Stimulated activated CD4-positive, alpha-beta T cell treated with anti-CD3 and anti-CD28 coated beads, Interleukin-4, amount 100 ng/mL, for 4 hours (primary cell): ENCODE measurements around the gene ACSL3.
"Not testable (repeated sequence)": the region's sequence is repeated elsewhere in the genome, so short reads cannot be mapped to it uniquely, and the experiment has no call there.

Experiments used
- DNase-seq, 2 experiments: peaks; one replicate each; pipeline ENCODE4 v3.0.0-alpha.2; 2020

ACSL3 gene

DNA sequence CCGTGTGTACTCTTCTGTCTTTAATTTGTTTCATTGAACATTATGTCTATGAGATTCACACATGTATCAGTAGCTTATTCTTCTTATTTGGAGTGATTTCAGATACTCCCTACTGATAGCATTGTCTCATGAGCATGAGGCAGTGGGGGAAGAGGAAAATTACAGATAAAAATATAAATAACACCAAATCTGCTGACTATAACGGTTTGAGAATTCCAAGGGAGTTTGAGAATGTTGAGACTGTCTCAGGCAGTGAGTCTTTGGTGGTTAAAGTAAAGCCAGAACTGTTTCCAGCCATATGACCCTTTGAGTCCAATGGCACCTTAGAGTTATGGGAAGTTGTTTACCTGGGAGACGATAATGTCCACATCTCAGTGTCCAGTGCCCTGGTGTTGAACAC lies 118.6 kb downstream of the ACSL3 start:
- DNase-seq, result no peak

DNA sequence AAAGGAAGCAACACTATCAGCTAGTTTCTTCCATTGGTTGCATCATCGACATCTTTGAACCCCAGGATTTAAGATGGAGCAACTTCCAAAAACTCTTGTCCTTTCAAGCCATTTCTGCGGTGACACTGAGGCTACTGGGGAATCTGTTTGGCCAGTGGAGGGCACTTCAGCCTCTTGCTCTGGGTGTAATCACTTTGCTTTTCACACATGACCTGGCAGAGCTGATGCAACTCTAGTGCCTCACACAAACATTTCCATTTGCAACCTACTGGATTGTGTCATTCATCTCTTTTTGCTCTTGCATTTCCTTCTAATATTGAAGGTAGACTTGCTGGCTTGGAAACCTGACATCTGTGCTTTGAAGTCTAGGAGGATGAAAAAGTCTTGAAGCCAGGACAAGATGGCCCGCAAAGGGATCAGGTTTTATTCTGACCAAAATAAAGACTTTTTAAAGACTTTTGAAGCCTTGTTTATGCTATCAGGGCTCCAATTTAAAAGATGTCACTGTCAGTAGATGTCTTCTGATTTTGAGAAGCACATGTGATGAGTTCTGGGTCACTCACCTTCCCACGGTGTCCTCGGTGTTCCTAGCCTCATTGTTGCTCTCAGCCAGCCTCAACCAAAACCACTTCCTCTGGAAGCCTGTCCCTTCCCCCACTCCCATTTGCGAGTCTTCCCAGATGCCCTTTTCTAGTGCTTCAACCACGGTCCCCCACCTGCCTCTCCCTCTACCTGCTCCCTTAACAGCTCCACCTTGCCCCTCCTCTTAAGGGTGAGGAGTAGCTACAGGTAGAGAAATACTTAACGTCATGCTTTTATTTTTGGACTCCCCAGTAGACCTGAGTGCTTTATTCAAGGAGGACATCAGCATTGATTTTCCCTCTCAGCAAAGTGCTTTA lies 121.4 kb downstream of the ACSL3 start:
- no peak for DNase-seq

DNA sequence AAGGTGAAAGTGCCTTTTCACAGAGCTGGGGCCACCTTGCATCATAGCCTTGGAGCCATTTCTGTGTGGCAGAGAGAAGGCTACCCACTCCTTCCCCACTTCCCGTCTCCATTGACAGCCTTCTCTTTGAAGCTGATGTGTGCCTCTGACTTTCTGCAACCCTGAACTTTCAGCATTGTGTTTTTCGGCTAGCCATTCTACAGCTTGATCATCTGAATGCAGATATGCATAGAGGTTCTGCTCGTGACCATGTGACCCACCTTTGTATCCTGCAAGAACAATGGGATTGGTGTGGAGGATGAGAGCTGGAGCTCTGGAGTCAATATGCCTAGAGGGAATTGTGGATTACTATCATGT lies 122.1 kb downstream of the ACSL3 start:
- no peak for DNase-seq

DNA sequence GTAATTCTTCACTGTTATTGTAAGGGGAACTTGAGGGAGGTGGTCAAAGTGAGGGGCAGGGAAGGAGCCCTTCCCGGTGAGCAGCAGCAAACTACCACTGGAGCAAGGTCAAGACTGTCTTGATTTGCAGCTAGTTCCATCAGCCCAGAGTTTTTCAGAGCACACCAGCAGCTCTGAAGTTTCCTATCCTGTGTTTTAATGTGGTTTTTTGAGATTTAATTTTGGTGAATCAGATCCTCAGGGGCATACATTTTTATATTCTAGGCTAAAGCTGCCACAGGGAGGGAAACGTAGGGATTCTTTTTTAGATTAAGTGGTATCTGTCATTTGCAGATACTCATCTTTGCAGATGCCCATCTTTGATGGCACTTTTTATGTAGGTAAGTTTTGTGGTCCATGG lies 124.1 kb downstream of the ACSL3 start:
- no peak for DNase-seq

DNA sequence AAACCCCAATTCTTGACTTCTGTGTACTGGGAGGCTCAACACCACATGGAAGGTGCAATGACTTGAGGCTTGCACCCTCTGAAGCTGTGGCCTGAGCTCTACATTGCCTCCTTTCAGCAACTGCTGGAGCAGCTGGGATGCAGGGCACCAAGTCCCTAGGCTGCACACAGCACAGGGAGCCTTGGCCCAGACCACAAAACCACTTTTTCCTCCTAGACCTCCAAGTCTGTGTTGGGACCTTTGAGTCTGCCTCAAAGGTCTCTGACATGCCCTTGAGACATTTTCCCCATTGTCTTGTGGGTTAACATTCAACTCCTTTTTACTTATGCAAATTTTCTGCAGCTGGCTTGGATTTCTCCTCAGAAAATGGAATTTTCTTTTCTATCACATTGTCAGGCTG lies 128.6 kb downstream of the ACSL3 start:
- DNase-seq, result no peak

DNA sequence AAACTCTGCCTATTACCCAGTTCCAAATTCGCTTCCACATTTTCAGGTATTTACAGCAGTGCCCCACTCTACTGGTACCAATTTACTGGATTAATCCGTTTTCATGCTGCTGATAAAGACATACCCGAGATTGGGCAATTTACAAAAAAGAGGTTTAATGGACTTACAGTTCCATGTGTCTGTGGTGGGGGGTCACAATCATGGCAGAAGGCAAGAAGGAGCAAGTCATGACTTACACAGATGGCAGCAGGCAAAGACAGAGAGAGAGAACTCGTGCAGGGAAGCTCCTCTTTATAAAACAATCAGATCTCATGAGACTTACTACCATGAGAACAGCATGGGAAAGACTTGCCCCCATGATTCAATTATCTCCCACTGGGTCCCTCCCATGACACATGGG lies 129.4 kb downstream of the ACSL3 start:
- not testable (repeated sequence) for DNase-seq

DNA sequence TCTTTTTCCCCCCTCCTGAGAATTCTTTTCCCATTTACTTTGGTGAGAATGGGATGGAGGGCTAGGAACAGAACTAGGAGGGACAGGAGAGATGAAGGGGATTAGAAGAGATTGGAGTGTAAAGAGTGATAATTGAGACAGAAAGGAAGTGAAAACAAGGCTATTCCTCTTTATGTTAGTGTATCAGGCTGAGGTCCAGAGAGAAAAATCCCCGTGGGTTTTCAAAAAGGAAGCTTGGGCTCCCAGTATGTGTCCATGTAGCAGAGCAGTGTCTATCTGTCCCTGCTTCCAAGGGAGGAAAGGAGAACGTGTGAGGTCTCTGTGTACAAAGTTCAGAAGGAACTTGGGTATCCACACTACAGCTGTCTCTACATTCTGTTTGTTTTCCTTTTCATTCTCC lies 131.3 kb downstream of the ACSL3 start:
- DNase-seq, result no peak
